Prostate gland (tissue), 2 donors: ENCODE data around the gene STOML3. TPM values are rescaled to one million over a fixed set of nuclear protein-coding genes. Genes with fewer than 3 reads are reported as not detected.

Source experiments
- DNase-seq: peaks from one replicate; pipeline ENCODE4 v3.0.0-alpha.2; 2019; ENCODE audit warnings: low spot score
- H3K27ac ChIP-seq, 2 donors: fragments of 200-600 bp; sonication (generic); 2 replicates each; pipeline ENCODE4 v1.5.1; 2017 to 2019
- H3K27me3 ChIP-seq: fragments of 200-600 bp; sonication (generic); replicated peaks from 2 replicates; pipeline ENCODE4 v1.5.1; 2019; ENCODE audit not compliant: insufficient read depth
- H3K36me3 ChIP-seq, 2 donors: fragments of 200-600 bp; sonication (generic); 1 replicate in 1 of 2; 2 replicates in 1 of 2; pipeline versions ENCODE4 v1.5.1 to v1.8.1; 2017 to 2019
- H3K4me1 ChIP-seq: fragments of 200-600 bp; sonication (generic); replicated peaks from 2 replicates; pipeline ENCODE4 v1.5.1; 2019
- H3K4me3 ChIP-seq, 2 donors: fragments of 200-600 bp; sonication (generic); 2 replicates each; pipeline ENCODE4 v1.5.1; 2017 to 2019
- H3K9me3 ChIP-seq: fragments of 200-600 bp; sonication (generic); 2 replicates; pipeline ENCODE4 v1.5.1; 2017
- POLR2A ChIP-seq: fragments of 450-650 bp; IDR thresholded peaks from one replicate; pipeline ENCODE4 v1.6.1; 2016; ENCODE audit warnings: antibody characterized with exemption, mild to moderate bottlenecking
- POLR2AphosphoS5 ChIP-seq: sonication (generic); formaldehyde crosslinking; IDR thresholded peaks from one replicate; pipeline ENCODE4 v1.6.1; 2017; ENCODE audit warnings: antibody characterized with exemption
- WGBS: methylation state at CpG from one replicate; pipeline ENCODE4 v1.1.5; 2018; 5-methylcytosine and 5-hydroxymethylcytosine counted together
- intact Hi-C: fragments of 100-400 bp; cut with DNase I; formaldehyde crosslinking; loops from one replicate; pipeline ENCODE4 v1.14.2; 2022
- total RNA-seq, 2 donors: library from RNA; depleted of rRNA; stranded (reverse); fragments of >200 nt; gene quantifications; one replicate each; pipeline ENCODE4 v1.1.0, GENCODE V29; 2016
- TF ChIP-seq, protein P1 (sequence below), 4 experiments: fragments of 200-600 bp in 2 of 4; fragments of 450-650 bp in 2 of 4; sonication (generic) in 2 of 4; IDR thresholded peaks; 1 replicate in 3 of 4; 2 replicates in 1 of 4; pipeline ENCODE4 v1.5.1; 2016 to 2019; ENCODE audit warnings: antibody characterized with exemption in 4 of 4, mild to moderate bottlenecking in 2 of 4, moderate library complexity in 2 of 4

STOML3 gene
- total RNA-seq, 2 donors from 2014 or later = not detected

- Histone ChIP-seq H3K9me3 (no peaks in the 10 kb centered on the region), H3K4me3 (no peak overlapping the region), H3K4me1 (no peaks in the 10 kb centered on the region), H3K27me3 (no peaks in the 10 kb centered on the region), H3K36me3 (no peaks in the 10 kb centered on the region), H3K27ac (no peak overlapping the region)
- intact Hi-C loops = no loop called here
- 76% methylated on average over 3 of the region's 3 CpGs for WGBS
- DNase-seq = no peak
- TF ChIP-seq POLR2A = no peak
- TF ChIP-seq POLR2AphosphoS5 = no peak
- TF ChIP-seq, protein P1, sequence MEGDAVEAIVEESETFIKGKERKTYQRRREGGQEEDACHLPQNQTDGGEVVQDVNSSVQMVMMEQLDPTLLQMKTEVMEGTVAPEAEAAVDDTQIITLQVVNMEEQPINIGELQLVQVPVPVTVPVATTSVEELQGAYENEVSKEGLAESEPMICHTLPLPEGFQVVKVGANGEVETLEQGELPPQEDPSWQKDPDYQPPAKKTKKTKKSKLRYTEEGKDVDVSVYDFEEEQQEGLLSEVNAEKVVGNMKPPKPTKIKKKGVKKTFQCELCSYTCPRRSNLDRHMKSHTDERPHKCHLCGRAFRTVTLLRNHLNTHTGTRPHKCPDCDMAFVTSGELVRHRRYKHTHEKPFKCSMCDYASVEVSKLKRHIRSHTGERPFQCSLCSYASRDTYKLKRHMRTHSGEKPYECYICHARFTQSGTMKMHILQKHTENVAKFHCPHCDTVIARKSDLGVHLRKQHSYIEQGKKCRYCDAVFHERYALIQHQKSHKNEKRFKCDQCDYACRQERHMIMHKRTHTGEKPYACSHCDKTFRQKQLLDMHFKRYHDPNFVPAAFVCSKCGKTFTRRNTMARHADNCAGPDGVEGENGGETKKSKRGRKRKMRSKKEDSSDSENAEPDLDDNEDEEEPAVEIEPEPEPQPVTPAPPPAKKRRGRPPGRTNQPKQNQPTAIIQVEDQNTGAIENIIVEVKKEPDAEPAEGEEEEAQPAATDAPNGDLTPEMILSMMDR (IDR thresholded peaks at IDR 0.05) = no peak
These were observed 43.6 kb downstream of the STOML3 start for GRCh38 chr13:38947054-38947453.

DNA sequence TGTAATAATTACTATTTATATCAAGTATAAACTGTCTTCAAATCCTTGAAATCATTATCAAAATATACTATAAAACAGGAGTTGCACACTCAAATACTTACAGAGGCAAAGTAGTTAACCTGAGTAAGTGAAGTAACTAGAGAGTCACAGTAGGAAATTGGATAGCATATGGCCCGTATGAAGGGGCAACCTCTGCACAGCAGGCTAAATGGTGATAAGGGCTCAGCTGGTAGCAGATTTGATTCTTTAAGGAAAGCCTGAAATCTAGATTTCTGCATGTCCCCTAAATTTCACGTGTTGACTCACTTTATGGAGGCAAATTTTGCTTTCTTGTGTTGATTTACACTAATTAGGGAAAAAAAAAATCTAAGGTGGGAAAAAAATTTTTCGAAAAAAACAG lies 46.4 kb downstream of the STOML3 start:
- Histone ChIP-seq H3K36me3 (no peaks in the 10 kb centered on the region), H3K27ac (no peak overlapping the region), H3K4me1 (no peaks in the 10 kb centered on the region), H3K4me3 (no peak overlapping the region), H3K27me3 (no peaks in the 10 kb centered on the region), H3K9me3 (no peaks in the 10 kb centered on the region)
- TF ChIP-seq POLR2AphosphoS5 (no peak), POLR2A (no peak)
- TF ChIP-seq, protein P1 (IDR thresholded peaks at IDR 0.05) = no peak
- intact Hi-C loops = no loop called here
- 54% methylated on average over 3 of the region's 3 CpGs for WGBS
- DNase-seq = no peak

GRCh38 chr13:38943231-38943630 lies 47.4 kb downstream of the STOML3 start:
- no peak for TF ChIP-seq POLR2AphosphoS5
- TF ChIP-seq, protein P1 (IDR thresholded peaks at IDR 0.05) = no peak
- no peak for TF ChIP-seq POLR2A
- Histone ChIP-seq H3K4me3 (no peak overlapping the region), H3K36me3 (no peaks in the 10 kb centered on the region), H3K9me3 (no peaks in the 10 kb centered on the region), H3K27me3 (no peaks in the 10 kb centered on the region), H3K4me1 (no peaks in the 10 kb centered on the region), H3K27ac (no peak overlapping the region)
- intact Hi-C loops = no loop called here
- 57% methylated on average over 2 of the region's 2 CpGs for WGBS
- no peak for DNase-seq

DNA sequence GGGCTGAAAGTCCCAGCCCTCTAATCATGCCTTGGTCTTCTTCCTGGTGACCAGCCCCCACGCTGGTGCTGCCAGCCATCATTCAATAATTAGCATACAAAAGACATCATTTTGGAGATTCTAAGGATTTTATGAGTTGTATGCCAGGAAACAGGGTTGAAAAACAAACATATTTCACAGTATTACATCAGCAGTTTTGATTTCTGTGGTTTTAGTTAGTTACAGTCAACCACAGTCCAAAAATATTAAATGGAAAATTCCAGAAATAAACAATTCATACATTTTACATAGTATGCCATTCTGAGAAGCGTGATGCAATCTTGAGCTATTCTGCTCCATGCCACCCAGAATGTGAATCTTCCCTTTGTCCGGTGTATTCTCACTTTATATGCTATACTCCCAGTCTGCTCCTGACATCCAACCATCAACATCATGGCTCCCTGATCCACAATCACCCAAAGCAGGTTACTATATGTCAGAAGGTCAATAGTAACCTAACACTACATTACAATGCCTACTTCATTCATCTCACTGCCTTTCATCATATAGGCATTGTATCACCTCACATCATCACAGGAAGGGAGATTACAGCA lies 49.2 kb downstream of the STOML3 start:
- Histone ChIP-seq H3K4me1 (no peaks in the 10 kb centered on the region), H3K27ac (no peak overlapping the region), H3K36me3 (no peaks in the 10 kb centered on the region), H3K9me3 (no peaks in the 10 kb centered on the region), H3K27me3 (no peaks in the 10 kb centered on the region), H3K4me3 (no peak overlapping the region)
- intact Hi-C loops = no loop called here
- 87% methylated on average over 3 of the region's 3 CpGs for WGBS
- TF ChIP-seq, protein P1 (IDR thresholded peaks at IDR 0.05) = no peak
- TF ChIP-seq POLR2A = no peak
- no peak for TF ChIP-seq POLR2AphosphoS5
- no peak for DNase-seq

GRCh38 chr13:38933786-38934185 lies 56.8 kb downstream of the STOML3 start:
- DNase-seq = no peak
- no peaks in the 10 kb centered on the region for H3K9me3 ChIP-seq
- H3K36me3 ChIP-seq = no peaks in the 10 kb centered on the region
- H3K4me3 ChIP-seq = no peak overlapping the region
- no peak overlapping the region for H3K27ac ChIP-seq
- intact Hi-C loops = no loop called here
- H3K4me1 ChIP-seq = no peaks in the 10 kb centered on the region
- H3K27me3 ChIP-seq = no peaks in the 10 kb centered on the region
- TF ChIP-seq, protein P1 (IDR thresholded peaks at IDR 0.05) = no peak
- TF ChIP-seq POLR2A (no peak), POLR2AphosphoS5 (no peak)
